ENCODE measurements around the gene LRP3. TPM values are rescaled to one million over a fixed set of nuclear protein-coding genes. Genes with fewer than 3 reads are reported as not detected.
A peak's percentile ranks its signal among the peaks of the same experiment; 100 is the strongest.

The LRP3 gene
- total and polyA plus RNA-seq, 11 donors = 8.2 to 31.7 (median 18.0) TPM

DNA sequence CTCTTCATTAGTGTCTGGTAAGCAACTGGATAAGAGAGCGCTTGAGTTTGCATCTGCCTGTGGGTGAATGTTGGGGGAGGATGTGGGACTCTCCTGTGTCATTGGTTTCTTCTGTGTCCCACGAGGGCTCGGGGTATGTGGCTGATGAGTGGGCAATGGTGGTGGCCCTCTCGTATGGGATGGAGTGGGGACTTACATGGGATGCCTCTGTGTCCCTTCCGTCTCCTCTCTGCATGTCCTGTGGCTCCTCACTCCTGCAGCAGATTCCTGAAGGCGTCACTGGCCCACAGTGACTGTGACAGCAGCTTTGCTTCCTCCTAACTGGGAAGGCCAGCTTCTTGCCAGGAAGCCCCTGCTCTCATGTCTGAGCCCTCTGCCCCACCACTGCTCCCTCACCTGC is 2.6 kb upstream of the LRP3 start:
- no peak overlapping the region for H3K4me3 ChIP-seq
- 77 to 89% (median 83%) methylated on average over 5 to 6 of the region's 6 CpGs for WGBS, 4 donors
- H3K9me3 ChIP-seq = no peaks in the 10 kb centered on the region
- H3K27me3 ChIP-seq = peaks cover 0 to 4% (median 0%) of the 10 kb centered on the region in 9 donors
- no peaks in the 10 kb centered on the region for H3K36me3 ChIP-seq
- no peak for ATAC-seq
- peak in 2 of 5 donors; percentile 10 to 16 for DNase-seq
- intact Hi-C loops (cut with DNase I) = no loop called here
- no peak overlapping the region for H3K27ac ChIP-seq
- TF ChIP-seq, protein P1, sequence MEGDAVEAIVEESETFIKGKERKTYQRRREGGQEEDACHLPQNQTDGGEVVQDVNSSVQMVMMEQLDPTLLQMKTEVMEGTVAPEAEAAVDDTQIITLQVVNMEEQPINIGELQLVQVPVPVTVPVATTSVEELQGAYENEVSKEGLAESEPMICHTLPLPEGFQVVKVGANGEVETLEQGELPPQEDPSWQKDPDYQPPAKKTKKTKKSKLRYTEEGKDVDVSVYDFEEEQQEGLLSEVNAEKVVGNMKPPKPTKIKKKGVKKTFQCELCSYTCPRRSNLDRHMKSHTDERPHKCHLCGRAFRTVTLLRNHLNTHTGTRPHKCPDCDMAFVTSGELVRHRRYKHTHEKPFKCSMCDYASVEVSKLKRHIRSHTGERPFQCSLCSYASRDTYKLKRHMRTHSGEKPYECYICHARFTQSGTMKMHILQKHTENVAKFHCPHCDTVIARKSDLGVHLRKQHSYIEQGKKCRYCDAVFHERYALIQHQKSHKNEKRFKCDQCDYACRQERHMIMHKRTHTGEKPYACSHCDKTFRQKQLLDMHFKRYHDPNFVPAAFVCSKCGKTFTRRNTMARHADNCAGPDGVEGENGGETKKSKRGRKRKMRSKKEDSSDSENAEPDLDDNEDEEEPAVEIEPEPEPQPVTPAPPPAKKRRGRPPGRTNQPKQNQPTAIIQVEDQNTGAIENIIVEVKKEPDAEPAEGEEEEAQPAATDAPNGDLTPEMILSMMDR (IDR thresholded peaks at IDR 0.05) = no peak
- no peak for TF ChIP-seq POLR2A (IDR thresholded peaks at IDR 0.05)
- peaks cover 0 to 20% (median 7%) of the 10 kb centered on the region in 12 donors for H3K4me1 ChIP-seq

DNA sequence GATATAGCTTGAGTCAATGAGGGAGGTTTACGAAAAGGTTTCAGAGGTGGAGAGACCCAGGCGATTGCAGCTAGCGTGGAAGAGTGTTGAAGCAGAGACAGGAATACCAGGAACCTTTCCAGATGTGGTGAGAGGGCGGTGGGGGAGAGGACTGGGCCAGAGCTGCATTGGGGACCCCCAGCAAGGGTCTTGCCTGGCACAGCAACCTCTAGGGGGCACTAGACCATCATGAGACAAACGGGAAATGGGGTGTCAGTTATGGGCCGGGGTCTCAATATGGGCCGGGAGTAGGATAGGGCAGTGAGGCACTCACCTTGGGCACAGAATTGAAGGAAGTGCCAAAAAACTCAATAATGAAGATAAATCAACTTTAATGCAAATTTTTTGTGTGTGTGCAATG is 2.1 kb upstream of the LRP3 start:
- TF ChIP-seq, protein P1 (IDR thresholded peaks at IDR 0.05) = peak in 3 of 12 donors; percentile 7 to 19 (median 12)
- TF ChIP-seq POLR2A (IDR thresholded peaks at IDR 0.05) = no peak
- H3K27me3 ChIP-seq = peaks cover 0 to 4% (median 0%) of the 10 kb centered on the region in 9 donors
- no peak overlapping the region for H3K4me3 ChIP-seq
- WGBS, 4 donors = 61 to 69% (median 67%) methylated on average over 7 of the region's 7 CpGs
- DNase-seq (peak in 3 of 5 donors; percentile 3 to 22 (median 5)), ATAC-seq (no peak)
- peaks cover 0 to 5% (median 0%) of the 10 kb centered on the region in 9 donors for H3K36me3 ChIP-seq
- H3K4me1 ChIP-seq = peaks cover 0 to 20% (median 7%) of the 10 kb centered on the region in 12 donors
- intact Hi-C loops (cut with DNase I) = no loop called here
- H3K27ac ChIP-seq = no peak overlapping the region
- no peaks in the 10 kb centered on the region for H3K9me3 ChIP-seq

DNA sequence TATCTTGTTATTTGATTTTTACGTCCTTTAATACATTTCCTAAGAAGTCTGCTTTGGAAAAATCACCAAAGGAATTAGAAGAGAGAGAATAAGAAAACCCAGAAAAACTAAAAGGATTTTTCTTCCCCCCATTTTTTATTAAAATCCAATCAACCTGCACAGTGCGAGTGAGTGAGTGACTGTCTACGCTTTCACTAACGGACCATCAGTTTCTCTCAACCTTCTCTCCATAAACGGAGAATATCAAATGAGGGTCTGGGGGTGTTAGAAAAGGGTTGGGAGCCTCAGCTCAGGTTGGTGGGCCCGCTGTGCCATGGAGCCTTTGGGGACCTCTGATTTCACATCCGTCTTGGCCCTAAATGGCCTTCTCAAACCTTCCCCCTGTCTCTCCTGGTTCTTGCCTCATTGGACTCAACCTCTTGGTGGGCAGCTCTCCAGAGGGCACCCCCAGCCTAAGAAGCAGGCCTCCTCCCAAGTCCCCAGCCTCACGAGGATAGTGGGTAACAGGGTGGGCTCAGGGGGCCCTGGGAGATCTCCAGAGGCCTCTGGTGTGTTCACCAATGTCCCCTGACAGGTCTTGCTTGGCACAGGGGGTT is 763 bp upstream of the LRP3 start:
- intact Hi-C loops (cut with DNase I) = no loop called here
- Histone ChIP-seq H3K4me1 (peaks cover 0 to 20% (median 7%) of the 10 kb centered on the region in 12 donors), H3K27ac (no peak overlapping the region), H3K4me3 (peak overlapping the region in 8 of 12 donors; percentile 15 to 87 (median 39)), H3K27me3 (peaks cover 0 to 4% (median 0%) of the 10 kb centered on the region in 9 donors), H3K36me3 (peaks cover 0 to 9% (median 0%) of the 10 kb centered on the region in 9 donors), H3K9me3 (no peaks in the 10 kb centered on the region)
- peak in 3 of 5 donors; percentile 11 to 19 (median 18) for DNase-seq
- ATAC-seq = no peak
- TF ChIP-seq, protein P1 (IDR thresholded peaks at IDR 0.05) = no peak
- no peak for TF ChIP-seq POLR2A (IDR thresholded peaks at IDR 0.05)
- WGBS, 4 donors = 77 to 87% (median 83%) methylated on average over 8 of the region's 8 CpGs

DNA sequence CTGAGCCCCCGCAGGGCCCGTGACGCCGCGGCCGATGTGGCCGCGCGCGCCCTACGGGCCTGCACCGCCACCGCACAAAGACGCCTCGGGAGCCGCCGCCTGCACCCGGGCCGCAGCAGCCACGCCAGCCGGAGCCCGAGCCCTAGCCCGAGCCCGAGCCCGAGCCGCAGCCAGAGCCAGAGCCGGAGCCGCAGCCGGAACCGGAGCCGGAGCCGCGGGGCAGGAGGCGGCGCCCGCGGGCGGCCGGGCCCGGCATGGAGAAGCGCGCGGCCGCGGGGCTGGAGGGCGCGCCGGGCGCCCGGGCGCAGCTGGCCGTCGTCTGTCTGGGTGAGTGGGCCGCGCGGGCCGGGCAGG is 379 bp downstream of the LRP3 start:
- ATAC-seq = peak in 2 of 4 donors; percentile 25 to 56
- intact Hi-C loops (cut with DNase I) = no loop called here
- 0 to 1% (median 0%) methylated on average over 18 to 57 of the region's 57 CpGs for WGBS, 4 donors
- Histone ChIP-seq H3K36me3 (peaks cover 0 to 15% (median 0%) of the 10 kb centered on the region in 9 donors), H3K27ac (peak overlapping the region in 6 of 12 donors; percentile 10 to 78 (median 58)), H3K27me3 (peaks cover 0 to 4% (median 0%) of the 10 kb centered on the region in 9 donors), H3K4me1 (peaks cover 0 to 20% (median 7%) of the 10 kb centered on the region in 12 donors), H3K9me3 (no peaks in the 10 kb centered on the region), H3K4me3 (peak overlapping the region; percentile 44 to 87 (median 64))
- TF ChIP-seq POLR2A (IDR thresholded peaks at IDR 0.05) = no peak
- TF ChIP-seq, protein P1 (IDR thresholded peaks at IDR 0.05) = no peak
- DNase-seq = peak in 4 of 5 donors; percentile 21 to 63 (median 26)

Data from heart left ventricle (tissue), 16 donors.